Measurements from ENCODE around the gene BSG.

GRCh38 chr19:583968-584239 is 11.5 kb downstream of the BSG start:
- TF ChIP-seq, protein P1, sequence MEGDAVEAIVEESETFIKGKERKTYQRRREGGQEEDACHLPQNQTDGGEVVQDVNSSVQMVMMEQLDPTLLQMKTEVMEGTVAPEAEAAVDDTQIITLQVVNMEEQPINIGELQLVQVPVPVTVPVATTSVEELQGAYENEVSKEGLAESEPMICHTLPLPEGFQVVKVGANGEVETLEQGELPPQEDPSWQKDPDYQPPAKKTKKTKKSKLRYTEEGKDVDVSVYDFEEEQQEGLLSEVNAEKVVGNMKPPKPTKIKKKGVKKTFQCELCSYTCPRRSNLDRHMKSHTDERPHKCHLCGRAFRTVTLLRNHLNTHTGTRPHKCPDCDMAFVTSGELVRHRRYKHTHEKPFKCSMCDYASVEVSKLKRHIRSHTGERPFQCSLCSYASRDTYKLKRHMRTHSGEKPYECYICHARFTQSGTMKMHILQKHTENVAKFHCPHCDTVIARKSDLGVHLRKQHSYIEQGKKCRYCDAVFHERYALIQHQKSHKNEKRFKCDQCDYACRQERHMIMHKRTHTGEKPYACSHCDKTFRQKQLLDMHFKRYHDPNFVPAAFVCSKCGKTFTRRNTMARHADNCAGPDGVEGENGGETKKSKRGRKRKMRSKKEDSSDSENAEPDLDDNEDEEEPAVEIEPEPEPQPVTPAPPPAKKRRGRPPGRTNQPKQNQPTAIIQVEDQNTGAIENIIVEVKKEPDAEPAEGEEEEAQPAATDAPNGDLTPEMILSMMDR (IDR thresholded peaks at IDR 0.05; ENCODE audit: low read depth, low read length): no peak
- TF ChIP-seq EZH2phosphoT487 (IDR thresholded peaks at IDR 0.05; ENCODE audit: low read depth): no peak

All from OCI-LY3 (cell line).